ENCODE measurements around the gene FOSL2.

FOSL2 gene

DNA sequence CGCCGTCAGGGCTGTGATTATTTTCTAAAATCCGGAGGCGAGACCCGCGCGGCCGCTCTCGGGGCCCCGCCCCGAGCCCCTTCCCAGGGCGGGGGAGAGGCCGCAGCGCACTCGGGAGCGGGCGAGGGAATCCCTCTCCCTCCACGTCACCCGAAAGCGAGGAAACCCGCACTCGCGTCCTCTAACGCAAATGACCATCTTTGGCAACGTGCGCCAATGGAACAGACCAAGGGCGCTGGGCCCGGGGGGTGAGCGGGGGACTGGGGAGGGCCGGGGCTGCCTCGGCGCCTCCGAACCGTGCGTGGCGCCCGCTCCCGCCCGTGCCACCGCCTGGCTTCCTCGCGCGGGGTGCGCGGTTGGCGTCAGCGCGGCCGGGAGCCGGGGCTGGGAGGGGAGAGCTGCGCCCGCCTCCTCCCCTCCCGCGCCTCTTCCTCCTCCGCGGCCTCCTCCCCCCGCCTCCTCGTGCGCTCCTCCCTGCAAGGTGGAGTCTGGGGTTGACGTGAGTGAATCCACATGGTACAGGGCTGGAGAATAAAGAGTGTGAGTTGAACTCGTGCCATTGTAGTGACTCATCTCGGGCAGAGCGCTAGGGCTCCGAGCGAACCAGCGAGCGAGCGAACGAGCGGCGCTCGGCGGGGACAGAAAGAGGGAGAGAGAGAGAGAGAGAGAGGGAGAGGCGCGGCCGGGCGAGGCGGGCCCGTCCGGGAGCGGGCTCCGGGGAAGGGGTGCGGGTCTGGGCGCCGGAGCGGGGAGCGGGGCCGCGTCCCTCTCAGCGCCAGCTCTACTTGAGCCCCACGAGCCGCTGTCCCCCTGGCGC lies at the start of gene FOSL2:
Gene FOSL2, plus strand, starts transcription at position 562 of the 817 bp plus-strand sequence. CDS start 863 bp downstream, outside the sequence.
- peak; percentile 96 for DNase-seq (ENCODE audit: low read depth)

DNA sequence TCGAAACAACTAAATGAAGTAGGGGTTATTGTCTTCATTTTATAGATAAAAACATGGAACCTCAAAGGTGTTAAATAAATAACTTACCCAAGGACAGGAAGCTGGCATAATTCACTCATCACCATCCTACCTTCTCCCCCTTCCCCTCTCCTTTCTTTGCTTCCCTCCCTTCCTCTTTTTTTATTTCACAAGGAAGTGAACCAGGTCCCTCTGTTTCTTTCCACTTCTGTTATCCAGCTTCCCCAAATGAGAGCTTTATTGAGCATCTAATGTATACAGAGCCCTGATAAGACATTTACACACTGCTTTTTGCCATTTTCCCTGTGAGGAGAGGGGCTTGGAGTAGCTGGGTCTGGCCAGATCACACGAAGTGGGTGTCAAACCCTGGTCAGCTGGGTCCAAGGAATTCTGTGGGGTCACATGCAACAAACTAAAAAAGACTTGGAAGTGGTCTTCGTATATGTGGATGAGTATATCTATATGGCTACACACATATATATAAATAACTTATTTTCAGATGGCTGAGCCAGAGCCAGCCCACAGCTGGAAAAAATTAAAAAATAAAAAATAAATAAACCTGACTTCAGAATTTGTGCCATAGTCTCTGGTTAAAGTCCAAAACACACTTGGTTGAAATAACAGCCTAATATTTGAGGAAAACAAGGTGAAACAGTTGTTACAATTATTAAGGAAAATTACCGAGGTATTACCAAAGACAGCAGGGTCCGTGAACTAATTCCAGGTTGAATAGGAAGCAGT lies 49.3 kb upstream of the FOSL2 start:
- DNase-seq (ENCODE audit: low read depth) = no peak

DNA sequence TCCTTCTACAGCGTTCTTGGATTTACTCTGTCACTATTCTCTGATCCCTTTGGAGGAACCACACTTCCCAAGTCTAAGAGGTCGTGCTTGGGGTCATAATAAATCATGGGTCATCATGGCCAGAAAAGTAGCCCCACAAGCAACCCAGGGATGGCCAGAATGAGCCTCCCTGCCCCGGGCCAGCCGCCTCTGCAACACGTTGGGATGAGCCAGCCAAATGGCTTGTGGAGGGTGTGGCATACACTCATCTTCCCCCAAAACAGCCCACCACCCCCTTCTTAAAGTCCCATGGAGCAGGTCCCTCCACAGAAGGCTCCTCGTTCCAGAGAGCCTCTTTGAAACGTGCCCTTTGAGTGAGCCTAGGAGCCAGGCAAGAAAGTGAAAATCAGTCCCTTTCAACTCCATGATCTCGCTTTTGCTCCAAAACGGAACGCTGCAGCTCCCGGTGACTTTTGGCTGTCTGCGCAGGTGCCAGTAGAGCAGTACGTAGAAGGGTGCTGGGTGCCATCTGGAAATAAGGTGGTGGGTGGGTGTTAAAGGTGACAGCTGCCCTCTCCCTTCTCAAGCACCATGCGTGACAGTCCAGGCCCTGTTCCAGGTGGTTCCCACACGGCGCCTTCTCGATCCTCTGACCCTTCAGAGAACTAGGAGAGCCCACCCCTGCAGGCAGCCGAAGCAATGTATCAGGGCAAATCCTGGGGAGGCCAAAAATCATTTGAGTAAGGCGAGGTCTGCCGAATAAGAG lies 48.5 kb upstream of the FOSL2 start:
- no peak for DNase-seq (ENCODE audit: low read depth)

DNA sequence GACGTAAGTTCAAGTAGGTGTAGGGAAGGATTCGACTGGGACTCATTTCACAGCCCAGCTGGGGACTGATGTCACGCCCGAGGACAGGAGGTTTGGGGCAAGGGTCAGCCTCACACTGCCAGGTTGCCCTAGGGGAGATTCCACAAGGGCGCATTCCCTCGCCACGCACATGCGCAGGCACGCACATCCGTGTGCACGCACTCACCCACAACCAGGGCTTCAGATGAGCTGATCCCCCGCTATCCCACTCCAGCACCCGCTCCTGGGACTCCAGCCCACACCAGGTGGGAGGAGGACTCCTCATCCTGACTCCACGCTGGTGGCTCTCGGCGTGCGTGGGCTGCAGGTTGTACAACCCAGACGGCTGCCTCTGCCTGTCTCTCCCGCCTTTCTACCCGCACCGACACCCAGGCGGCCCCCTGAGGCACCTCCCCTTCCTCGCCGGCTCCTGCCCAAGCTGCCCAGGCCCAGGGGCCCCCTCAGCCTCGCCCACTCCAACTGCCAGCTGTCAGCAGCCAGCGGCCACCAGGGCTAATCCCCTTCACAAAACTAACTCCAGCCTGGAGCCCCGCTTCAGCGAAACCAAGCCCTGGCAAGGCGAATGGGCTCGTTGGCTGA lies 47.8 kb upstream of the FOSL2 start:
- no peak for DNase-seq (ENCODE audit: low read depth)

DNA sequence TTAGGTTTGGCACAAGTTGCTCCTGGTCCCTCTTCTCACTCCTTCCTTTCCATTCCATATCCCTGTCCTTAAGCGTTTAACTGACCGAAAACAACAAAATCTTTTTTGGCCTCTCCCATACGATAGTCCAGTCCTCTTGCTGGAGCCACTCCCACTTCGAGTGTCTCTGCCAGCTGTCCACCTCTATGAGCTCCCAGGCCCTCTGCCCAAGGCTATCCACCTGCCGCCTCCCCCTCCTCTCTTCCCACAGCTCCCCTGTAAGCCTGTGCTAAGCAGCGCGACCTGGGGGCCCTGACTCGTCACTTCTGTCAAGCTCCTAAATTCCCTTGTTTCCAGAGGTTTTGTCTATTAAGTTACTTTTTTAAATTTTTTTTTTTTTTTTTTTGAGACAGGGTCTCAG lies 47.0 kb upstream of the FOSL2 start:
- DNase-seq (ENCODE audit: low read depth) = no peak

DNA sequence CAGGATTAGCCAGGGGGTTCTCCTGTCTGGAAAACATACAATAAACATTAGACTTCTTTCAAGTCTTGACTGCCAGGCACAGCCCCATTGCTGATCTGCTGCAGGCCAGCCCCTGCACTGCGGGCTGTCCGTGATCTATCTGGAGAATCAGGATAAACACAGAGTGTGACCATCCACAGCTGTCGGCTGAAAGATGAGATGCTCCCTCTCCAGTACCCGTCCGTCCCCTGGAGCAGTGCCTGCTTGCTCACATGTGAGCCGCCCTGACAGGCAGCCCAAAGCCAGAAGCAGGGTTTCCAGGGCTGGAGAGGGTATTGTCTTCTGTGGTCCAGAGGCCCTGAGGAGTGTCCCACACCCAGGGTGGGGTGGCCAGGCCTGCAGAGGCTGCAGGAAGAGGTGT lies 46.1 kb upstream of the FOSL2 start:
- DNase-seq (ENCODE audit: low read depth) = no peak

- DNase-seq (ENCODE audit: low read depth) = no peak
Measured at GRCh38 chr2:28347193-28347592, 45.5 kb upstream of the FOSL2 start.

DNA sequence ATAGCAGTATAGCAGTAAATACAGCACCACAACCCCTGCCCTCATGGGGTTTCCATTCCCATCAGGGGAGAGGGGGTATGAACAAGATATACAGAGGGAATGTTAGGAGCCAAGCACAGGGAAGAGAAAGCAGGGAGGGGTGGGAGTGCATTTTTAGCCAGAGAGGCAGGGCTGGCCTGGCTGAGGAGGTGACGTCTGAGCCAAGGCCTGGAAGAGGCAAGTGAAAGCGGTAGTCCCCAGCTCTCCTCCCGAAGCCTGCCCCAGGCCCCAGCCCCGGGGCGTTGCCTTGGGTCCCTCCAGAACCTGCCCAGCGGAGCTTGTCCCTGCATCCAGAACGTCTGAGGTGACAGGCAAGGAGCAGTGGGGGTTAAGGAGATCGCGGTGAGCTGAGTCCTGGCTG lies 45.1 kb upstream of the FOSL2 start:
- DNase-seq (ENCODE audit: low read depth) = no peak

GRCh38 chr2:28348149-28348567 lies 44.5 kb upstream of the FOSL2 start:
- DNase-seq (ENCODE audit: low read depth) = peak; percentile 46

DNA sequence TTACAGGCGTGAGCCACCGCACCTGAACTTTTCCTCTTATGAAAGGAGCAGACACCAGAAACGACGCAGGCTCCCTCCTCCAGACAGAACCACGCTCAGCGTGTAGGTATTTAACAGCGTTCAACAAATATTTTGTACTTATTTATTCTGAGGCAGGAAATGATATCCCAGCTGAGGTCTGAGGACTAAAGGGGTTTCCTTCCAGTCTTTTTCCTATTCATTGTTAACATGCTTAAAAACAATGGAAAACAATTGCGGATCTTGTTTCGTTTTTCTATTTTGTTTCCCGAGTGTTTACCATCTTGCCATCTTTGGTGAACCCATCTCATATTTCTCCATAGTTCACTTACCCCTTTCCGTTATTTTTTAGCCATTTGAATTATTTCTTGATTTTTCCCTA lies 43.7 kb upstream of the FOSL2 start:
- no peak for DNase-seq (ENCODE audit: low read depth)

DNA sequence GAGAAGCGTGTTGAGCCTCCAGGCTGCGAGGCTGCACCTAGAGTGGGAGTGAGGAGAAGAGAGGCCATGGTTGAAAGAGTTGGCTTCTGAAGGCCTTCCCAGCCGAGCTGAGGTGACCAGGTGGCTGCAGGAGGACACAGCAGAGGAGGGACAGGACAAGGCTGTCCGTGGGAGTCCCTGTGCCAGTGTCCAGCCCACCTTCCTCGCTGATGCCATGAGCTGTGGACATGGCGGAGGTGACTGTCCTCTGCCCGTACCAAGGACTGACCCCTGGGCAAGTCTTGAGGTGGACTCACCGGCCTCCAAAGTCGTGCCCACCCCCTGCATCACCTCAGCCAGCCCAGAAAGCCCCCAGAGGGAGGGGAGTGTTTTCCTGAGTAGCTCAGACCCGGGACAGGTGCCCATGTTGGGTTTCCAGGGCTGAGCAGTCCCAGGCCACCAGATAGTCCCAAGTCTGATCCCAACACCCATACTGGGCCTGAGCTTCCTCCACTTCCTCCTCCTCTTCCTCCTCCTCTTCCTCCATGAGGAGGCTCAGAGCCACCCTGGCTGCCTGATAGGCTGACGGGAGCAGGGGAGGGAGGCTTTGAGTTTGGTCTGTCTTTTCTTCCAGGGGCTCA lies 43.0 kb upstream of the FOSL2 start:
- DNase-seq (ENCODE audit: low read depth) = no peak

DNA sequence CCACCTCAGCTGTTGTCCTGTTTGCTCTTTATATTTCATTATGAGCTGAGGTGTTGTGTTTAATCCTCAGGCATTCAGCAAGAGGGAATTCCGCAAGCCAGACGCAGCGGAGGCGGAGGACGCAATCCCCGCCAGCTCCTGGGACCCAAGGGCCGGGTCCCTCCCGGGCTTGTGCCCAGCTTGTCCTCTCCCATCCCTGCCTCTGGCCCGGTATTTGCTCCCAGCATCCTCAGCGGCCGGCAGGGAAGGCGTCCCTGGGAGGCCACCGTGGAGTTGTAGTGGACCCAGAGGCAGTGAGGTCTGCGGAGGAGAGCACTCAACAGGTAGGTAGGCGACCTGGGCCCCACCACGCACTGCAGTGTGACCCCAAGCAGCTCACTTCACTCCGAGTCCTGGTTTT lies 42.5 kb upstream of the FOSL2 start:
- no peak for DNase-seq (ENCODE audit: low read depth)

GRCh38 chr2:28350791-28351285 lies 41.8 kb upstream of the FOSL2 start:
- no peak for DNase-seq (ENCODE audit: low read depth)

DNA sequence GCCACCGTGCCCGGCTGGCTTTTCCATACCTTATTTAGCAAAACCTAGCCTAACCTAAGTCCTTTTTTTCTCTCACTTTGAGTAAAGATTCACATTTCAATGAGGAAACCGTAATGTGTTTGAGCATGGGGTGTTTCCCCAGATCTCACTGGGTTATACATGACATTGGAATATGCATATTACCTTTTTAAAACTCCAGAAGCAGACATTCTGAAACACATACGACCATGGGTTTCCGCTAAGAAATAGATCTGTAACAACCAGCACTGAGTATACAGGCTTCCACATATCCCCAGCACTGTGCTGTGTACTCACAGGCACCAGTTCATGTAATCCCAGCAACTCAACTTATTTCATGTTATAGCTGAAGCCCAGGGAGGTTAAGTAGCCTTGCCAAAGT lies 41.0 kb upstream of the FOSL2 start:
- DNase-seq (ENCODE audit: low read depth) = no peak

GRCh38 chr2:28352104-28352503 lies 40.6 kb upstream of the FOSL2 start:
- DNase-seq (ENCODE audit: low read depth) = no peak

GRCh38 chr2:28352610-28353195 lies 40.0 kb upstream of the FOSL2 start:
- no peak for DNase-seq (ENCODE audit: low read depth)

DNA sequence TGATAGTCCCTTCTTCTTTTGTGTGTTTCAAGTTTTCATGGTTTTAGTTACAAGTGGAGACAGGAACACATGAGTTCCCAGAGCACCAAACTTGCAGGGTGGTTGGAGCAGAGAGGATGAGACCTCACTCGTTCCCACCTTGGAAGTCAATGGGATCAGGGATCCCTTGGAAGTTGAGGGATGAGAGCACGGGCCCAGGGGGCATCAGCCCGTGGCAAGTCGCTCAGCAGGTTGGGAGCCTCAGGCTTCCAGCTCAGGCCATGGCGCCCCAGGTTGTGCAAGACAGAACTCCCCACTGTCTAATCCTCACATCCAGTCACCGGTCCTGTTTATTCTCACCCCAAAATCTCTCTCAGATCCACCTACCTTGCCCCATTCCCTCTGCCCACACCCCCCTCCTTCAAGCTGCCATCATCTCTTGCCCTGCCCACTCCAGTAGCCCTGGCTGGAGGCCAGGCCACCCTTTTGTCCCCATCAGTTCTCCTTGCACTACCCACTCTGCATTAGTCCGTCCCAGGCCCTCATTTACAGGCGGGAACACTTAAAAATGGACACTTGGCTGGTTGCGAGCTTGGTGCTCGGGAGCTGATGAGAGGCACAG lies 37.6 kb upstream of the FOSL2 start:
- DNase-seq (ENCODE audit: low read depth) = no peak

GRCh38 chr2:28355521-28356094 lies 37.0 kb upstream of the FOSL2 start:
- no peak for DNase-seq (ENCODE audit: low read depth)

DNA sequence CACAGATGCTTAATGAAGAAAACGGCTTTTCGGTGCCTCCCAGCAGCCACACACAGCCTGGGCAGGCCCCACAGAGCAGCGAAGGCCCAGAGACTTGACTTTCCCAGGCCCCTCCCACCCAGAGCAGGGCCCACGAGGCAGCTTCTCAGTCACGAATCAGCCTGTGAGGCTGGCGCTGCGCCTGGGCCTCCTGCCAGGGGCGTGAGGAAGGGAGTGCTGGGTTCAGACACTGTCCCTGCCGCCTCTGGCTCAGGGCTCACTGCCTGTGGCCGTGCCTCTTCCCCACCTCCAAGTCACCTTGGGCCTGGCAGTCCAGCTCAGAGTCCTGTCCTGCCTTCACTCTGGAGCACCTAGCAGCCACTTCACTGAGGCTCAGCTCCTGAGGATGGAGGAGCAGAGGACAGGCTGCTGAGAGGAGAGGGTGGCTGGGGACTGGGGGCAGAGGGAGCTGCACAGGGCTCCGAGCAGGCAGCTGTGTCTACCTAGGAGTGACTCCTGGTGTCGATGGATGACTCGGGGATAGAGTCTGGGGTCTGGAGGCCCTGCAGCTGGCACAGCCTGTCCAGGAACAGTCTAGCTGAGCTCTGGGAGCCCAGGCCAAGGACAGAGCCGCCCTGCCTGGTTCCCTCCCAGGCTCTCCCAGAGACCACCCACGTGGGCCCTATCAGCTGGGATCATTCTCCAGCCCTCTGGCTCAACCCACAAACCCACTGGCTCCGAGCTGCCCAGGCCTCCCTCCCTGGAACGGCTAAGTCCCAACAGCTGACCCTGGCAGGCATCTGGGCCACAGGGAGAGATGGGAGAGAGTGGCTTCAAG lies 36.4 kb upstream of the FOSL2 start:
- DNase-seq (ENCODE audit: low read depth) = no peak

DNA sequence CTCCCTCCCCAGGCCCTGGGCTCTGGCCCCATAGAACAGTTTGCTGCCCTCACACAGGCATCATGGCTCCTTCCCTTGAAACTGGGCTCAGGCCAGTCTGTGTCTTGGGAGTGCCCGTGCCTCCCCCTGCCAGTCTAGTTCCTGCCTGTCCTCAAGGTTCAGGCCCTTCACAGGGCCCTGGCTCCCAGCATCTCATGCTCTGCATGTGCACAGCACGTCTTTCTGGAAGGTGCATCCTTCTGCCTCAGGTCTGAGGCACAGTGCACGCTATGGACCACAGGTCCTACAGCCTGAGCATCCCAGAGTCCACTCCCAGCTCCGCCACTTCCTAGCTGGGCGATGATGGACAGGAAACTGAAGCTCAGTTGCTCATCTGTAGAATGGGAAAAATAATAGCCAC lies 35.6 kb upstream of the FOSL2 start:
- DNase-seq (ENCODE audit: low read depth) = no peak

Data from T-helper 22 cell (primary cell).